ENCODE measurements around the gene CABCOCO1.
"Not testable (repeated sequence)": the region's sequence is repeated elsewhere in the genome, so short reads cannot be mapped to it uniquely, and the experiment has no call there.

Gene CABCOCO1

GRCh38 chr10:61643316-61643751, 19.4 kb upstream of the CABCOCO1 start:
- no peak for DNase-seq

GRCh38 chr10:61653699-61654098, 9.0 kb upstream of the CABCOCO1 start:
- no peak for DNase-seq

GRCh38 chr10:61655335-61655851, 7.3 kb upstream of the CABCOCO1 start:
- DNase-seq, result no peak

- DNase-seq, result no peak
These were observed 737 bp downstream of the CABCOCO1 start for GRCh38 chr10:61663466-61663865.

- no peak for DNase-seq
These were observed 2.3 kb downstream of the CABCOCO1 start for GRCh38 chr10:61664985-61665384.

GRCh38 chr10:61669161-61669725, 6.5 kb downstream of the CABCOCO1 start:
- no peak for DNase-seq

GRCh38 chr10:61669849-61670248, 7.1 kb downstream of the CABCOCO1 start:
- no peak for DNase-seq

- DNase-seq, result no peak
These were observed 10.6 kb downstream of the CABCOCO1 start for GRCh38 chr10:61673360-61673759.

GRCh38 chr10:61682323-61682722, 19.6 kb downstream of the CABCOCO1 start:
- DNase-seq, result no peak

- no peak for DNase-seq
These were observed 20.6 kb downstream of the CABCOCO1 start for GRCh38 chr10:61683319-61683718.

- DNase-seq, result no peak
These were observed 22.3 kb downstream of the CABCOCO1 start for GRCh38 chr10:61684894-61685507.

GRCh38 chr10:61688551-61689308, 26.0 kb downstream of the CABCOCO1 start:
- no peak for DNase-seq

GRCh38 chr10:61691667-61692066, 28.9 kb downstream of the CABCOCO1 start:
- not testable (repeated sequence) for DNase-seq

- no peak for DNase-seq
These were observed 29.8 kb downstream of the CABCOCO1 start for GRCh38 chr10:61692447-61693010.

GRCh38 chr10:61698968-61699655, 36.4 kb downstream of the CABCOCO1 start:
- no peak for DNase-seq

- DNase-seq, result no peak
These were observed 38.5 kb downstream of the CABCOCO1 start for GRCh38 chr10:61701055-61701705.

GRCh38 chr10:61701706-61702105, 39.0 kb downstream of the CABCOCO1 start:
- DNase-seq, result no peak

- no peak for DNase-seq
These were observed 39.9 kb downstream of the CABCOCO1 start for GRCh38 chr10:61702584-61702983.

GRCh38 chr10:61705022-61705613, 42.4 kb downstream of the CABCOCO1 start:
- no peak for DNase-seq

- DNase-seq, result no peak
These were observed 46.1 kb downstream of the CABCOCO1 start for GRCh38 chr10:61708846-61709245.

- DNase-seq, result not testable (repeated sequence)
These were observed 49.4 kb downstream of the CABCOCO1 start for GRCh38 chr10:61712105-61712504.

GRCh38 chr10:61719475-61719874, 56.7 kb downstream of the CABCOCO1 start:
- not testable (repeated sequence) for DNase-seq

All from inflammatory macrophage treated with lipopolysaccharide for 1 hour (primary cell).